Neural progenitor cell (in vitro differentiated cells): Measurements from ENCODE around the gene AOC3. TPM values are rescaled to one million over a fixed set of nuclear protein-coding genes. Genes with fewer than 3 reads are reported as not detected.

Experiments used
- DNase-seq: peaks from one replicate; pipeline ENCODE4 v3.0.0-alpha.2; 2016; ENCODE audit warnings: low spot score
- H2AFZ ChIP-seq: fragments of 200-600 bp; sonication (generic); replicated peaks from 2 replicates; pipeline ENCODE4 v1.6.1; 2016; ENCODE audit warnings: antibody characterized with exemption
- H3F3A ChIP-seq: fragments of 200-600 bp; sonication (generic); 2 replicates; pipeline ENCODE4 v1.6.1; 2016; ENCODE audit warnings: antibody characterized with exemption, low read depth
- H3K27ac ChIP-seq: fragments of 200-600 bp; sonication (generic); 2 replicates; pipeline ENCODE4 v1.5.1; 2016; ENCODE audit warnings: mild to moderate bottlenecking
- H3K27me3 ChIP-seq: fragments of 200-600 bp; sonication (generic); 2 replicates; pipeline ENCODE4 v1.6.1; 2016; ENCODE audit warnings: mild to moderate bottlenecking, moderate library complexity
- H3K36me3 ChIP-seq: fragments of 200-600 bp; sonication (generic); 2 replicates; pipeline ENCODE4 v1.5.1; 2016
- H3K4me1 ChIP-seq: fragments of 200-600 bp; sonication (generic); 2 replicates; pipeline ENCODE4 v1.6.1; 2016; ENCODE audit warnings: mixed run types
- H3K4me2 ChIP-seq: fragments of 200-600 bp; sonication (generic); 2 replicates; pipeline ENCODE4 v1.6.1; 2016
- H3K4me3 ChIP-seq: fragments of 200-600 bp; sonication (generic); 2 replicates; pipeline ENCODE4 v1.5.1; 2016
- H3K79me2 ChIP-seq: fragments of 200-600 bp; sonication (generic); 2 replicates; pipeline ENCODE4 v1.6.1; 2016; ENCODE audit warnings: low read depth
- H3K9ac ChIP-seq: fragments of 200-600 bp; sonication (generic); 2 replicates; pipeline ENCODE4 v1.6.1; 2016
- H3K9me3 ChIP-seq: fragments of 200-600 bp; sonication (generic); 2 replicates; pipeline ENCODE4 v1.5.1; 2016; ENCODE audit warnings: low read depth
- H4K20me1 ChIP-seq: fragments of 200-600 bp; sonication (generic); 2 replicates; pipeline ENCODE4 v1.6.1; 2016; ENCODE audit warnings: low read depth
- H3K27ac Mint-ChIP-seq: 3 replicates; pipeline ENCODE4 v1.8.0; 2021; ENCODE audit warnings: mixed read lengths
- H3K27me3 Mint-ChIP-seq: 2 replicates; pipeline ENCODE4 v1.8.0; 2022; ENCODE audit warnings: low read depth, mild to moderate bottlenecking, inconsistent platforms, moderate library complexity, mixed read lengths; ENCODE audit not compliant: insufficient read depth
- H3K36me3 Mint-ChIP-seq: 3 replicates; pipeline ENCODE4 v1.8.0; 2021; ENCODE audit warnings: mixed read lengths
- H3K4me1 Mint-ChIP-seq: 3 replicates; pipeline ENCODE4 v1.8.0; 2021; ENCODE audit warnings: mixed read lengths
- H3K4me3 Mint-ChIP-seq: 3 replicates; pipeline ENCODE4 v1.8.0; 2021; ENCODE audit warnings: mild to moderate bottlenecking, moderate library complexity, mixed read lengths
- H3K9me3 Mint-ChIP-seq: 3 replicates; pipeline ENCODE4 v1.8.0; 2020; ENCODE audit warnings: mixed read lengths
- CTCF ChIP-seq: fragments of 200-600 bp; sonication (generic); IDR thresholded peaks from 2 replicates; pipeline ENCODE4 v1.5.1; 2017; ENCODE audit warnings: antibody characterized with exemption, mild to moderate bottlenecking
- EZH2 ChIP-seq: fragments of 200-600 bp; sonication (generic); IDR thresholded peaks from 2 replicates; pipeline ENCODE4 v1.6.1; 2017; ENCODE audit warnings: antibody characterized with exemption, mild to moderate bottlenecking, moderate library complexity
- EZH2phosphoT487 ChIP-seq: fragments of 200-600 bp; sonication (generic); IDR thresholded peaks from 2 replicates; pipeline ENCODE4 v1.6.1; 2017; ENCODE audit warnings: antibody characterized with exemption
- total RNA-seq: library from RNA; depleted of rRNA; stranded (reverse); fragments of >200 nt; gene quantifications from 2 replicates; pipeline ENCODE4 v1.2.3, GENCODE V29; 2015; ENCODE audit warnings: low replicate concordance

Gene AOC3
- total RNA-seq, 1 donor from 2014 or later, result not detected

- Mint-ChIP-seq H3K27me3 (peaks cover 5% of the 10 kb centered on the region), H3K9me3 (no peaks in the 10 kb centered on the region), H3K4me1 (no peaks in the 10 kb centered on the region), H3K27ac (no peak overlapping the region), H3K4me3 (no peak overlapping the region), H3K36me3 (peaks cover 5% of the 10 kb centered on the region)
- Histone ChIP-seq H3K9me3 (no peaks in the 10 kb centered on the region), H4K20me1 (no peaks in the 10 kb centered on the region), H3F3A (peaks cover 22% of the 10 kb centered on the region), H3K9ac (no peak overlapping the region), H3K79me2 (no peaks in the 10 kb centered on the region), H3K36me3 (no peaks in the 10 kb centered on the region), H3K4me2 (no peak overlapping the region), H3K4me1 (no peaks in the 10 kb centered on the region), H3K27me3 (no peaks in the 10 kb centered on the region), H3K27ac (no peak overlapping the region), H3K4me3 (no peak overlapping the region), H2AFZ (no peak overlapping the region)
- no peak for DNase-seq
- TF ChIP-seq EZH2 (no peak), CTCF (no peak), EZH2phosphoT487 (no peak)
These were observed 5.5 kb upstream of the AOC3 start for GRCh38 chr17:42845556-42845917.

DNA sequence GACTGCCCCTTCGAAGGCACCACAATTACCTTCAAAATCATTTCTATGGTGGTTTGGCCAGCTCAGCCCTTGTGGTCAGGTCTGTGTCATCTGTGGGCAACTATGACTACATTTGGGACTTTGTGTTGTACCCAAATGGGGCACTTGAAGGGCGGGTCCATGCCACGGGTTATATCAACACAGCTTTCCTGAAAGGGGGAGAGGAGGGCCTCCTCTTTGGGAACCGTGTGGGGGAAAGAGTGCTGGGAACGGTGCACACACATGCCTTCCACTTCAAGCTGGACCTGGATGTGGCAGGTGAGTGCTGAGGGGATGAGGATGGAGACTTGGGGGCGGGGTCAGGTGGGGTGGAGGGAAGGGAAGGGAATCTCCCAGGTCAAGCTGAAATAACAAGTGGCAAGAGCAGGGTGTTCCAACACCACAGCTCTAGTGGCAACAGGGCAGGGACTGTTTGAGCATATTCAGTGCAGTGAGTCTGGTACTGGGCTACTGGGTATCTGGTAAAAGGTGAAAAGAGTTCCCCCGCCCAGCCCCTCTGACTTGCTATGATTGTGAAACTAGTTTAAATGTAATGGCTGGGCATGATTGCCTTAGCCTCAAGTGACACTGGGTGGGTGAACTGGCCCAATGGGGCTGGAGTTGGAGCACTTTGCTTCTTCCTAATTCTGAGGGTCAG is 4.9 kb upstream of the AOC3 start:
- TF ChIP-seq EZH2phosphoT487 (no peak), EZH2 (no peak), CTCF (no peak)
- Mint-ChIP-seq H3K27me3 (peaks cover 5% of the 10 kb centered on the region), H3K4me3 (no peak overlapping the region), H3K27ac (no peak overlapping the region), H3K9me3 (no peaks in the 10 kb centered on the region), H3K4me1 (no peaks in the 10 kb centered on the region), H3K36me3 (peaks cover 5% of the 10 kb centered on the region)
- Histone ChIP-seq H3K4me2 (no peak overlapping the region), H3F3A (peaks cover 22% of the 10 kb centered on the region), H3K79me2 (no peaks in the 10 kb centered on the region), H2AFZ (no peak overlapping the region), H4K20me1 (no peaks in the 10 kb centered on the region), H3K36me3 (no peaks in the 10 kb centered on the region), H3K9me3 (no peaks in the 10 kb centered on the region), H3K27ac (no peak overlapping the region), H3K4me1 (no peaks in the 10 kb centered on the region), H3K9ac (no peak overlapping the region), H3K4me3 (no peak overlapping the region), H3K27me3 (no peaks in the 10 kb centered on the region)
- DNase-seq, result no peak

- Histone ChIP-seq H3K9me3 (no peaks in the 10 kb centered on the region), H3K9ac (no peak overlapping the region), H3K27me3 (no peaks in the 10 kb centered on the region), H3K36me3 (no peaks in the 10 kb centered on the region), H3K27ac (no peak overlapping the region), H3F3A (peaks cover 15% of the 10 kb centered on the region), H3K4me1 (no peaks in the 10 kb centered on the region), H2AFZ (no peak overlapping the region), H3K4me2 (no peak overlapping the region), H4K20me1 (no peaks in the 10 kb centered on the region), H3K4me3 (no peak overlapping the region), H3K79me2 (no peaks in the 10 kb centered on the region)
- Mint-ChIP-seq H3K4me3 (no peak overlapping the region), H3K4me1 (no peaks in the 10 kb centered on the region), H3K27ac (no peak overlapping the region), H3K36me3 (peaks cover 5% of the 10 kb centered on the region), H3K27me3 (peaks cover 5% of the 10 kb centered on the region), H3K9me3 (no peaks in the 10 kb centered on the region)
- DNase-seq, result no peak
- TF ChIP-seq EZH2 (no peak), EZH2phosphoT487 (no peak), CTCF (no peak)
These were observed 4.3 kb upstream of the AOC3 start for GRCh38 chr17:42846594-42847280.
